GM21528 (cell line): ENCODE measurements around the gene GPR137B.
"Not testable (repeated sequence)": the region's sequence is repeated elsewhere in the genome, so short reads cannot be mapped to it uniquely, and the experiment has no call there.

Experiments used
- ATAC-seq: cut with Tn5 transposase; IDR thresholded peaks from one replicate; pipeline ENCODE4 v1.9.1; 2021; ENCODE audit warnings: mild to moderate bottlenecking, moderate library complexity; ENCODE audit not compliant: unreplicated experiment, low FRiP score

GPR137B gene, protein sequence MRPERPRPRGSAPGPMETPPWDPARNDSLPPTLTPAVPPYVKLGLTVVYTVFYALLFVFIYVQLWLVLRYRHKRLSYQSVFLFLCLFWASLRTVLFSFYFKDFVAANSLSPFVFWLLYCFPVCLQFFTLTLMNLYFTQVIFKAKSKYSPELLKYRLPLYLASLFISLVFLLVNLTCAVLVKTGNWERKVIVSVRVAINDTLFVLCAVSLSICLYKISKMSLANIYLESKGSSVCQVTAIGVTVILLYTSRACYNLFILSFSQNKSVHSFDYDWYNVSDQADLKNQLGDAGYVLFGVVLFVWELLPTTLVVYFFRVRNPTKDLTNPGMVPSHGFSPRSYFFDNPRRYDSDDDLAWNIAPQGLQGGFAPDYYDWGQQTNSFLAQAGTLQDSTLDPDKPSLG

DNA sequence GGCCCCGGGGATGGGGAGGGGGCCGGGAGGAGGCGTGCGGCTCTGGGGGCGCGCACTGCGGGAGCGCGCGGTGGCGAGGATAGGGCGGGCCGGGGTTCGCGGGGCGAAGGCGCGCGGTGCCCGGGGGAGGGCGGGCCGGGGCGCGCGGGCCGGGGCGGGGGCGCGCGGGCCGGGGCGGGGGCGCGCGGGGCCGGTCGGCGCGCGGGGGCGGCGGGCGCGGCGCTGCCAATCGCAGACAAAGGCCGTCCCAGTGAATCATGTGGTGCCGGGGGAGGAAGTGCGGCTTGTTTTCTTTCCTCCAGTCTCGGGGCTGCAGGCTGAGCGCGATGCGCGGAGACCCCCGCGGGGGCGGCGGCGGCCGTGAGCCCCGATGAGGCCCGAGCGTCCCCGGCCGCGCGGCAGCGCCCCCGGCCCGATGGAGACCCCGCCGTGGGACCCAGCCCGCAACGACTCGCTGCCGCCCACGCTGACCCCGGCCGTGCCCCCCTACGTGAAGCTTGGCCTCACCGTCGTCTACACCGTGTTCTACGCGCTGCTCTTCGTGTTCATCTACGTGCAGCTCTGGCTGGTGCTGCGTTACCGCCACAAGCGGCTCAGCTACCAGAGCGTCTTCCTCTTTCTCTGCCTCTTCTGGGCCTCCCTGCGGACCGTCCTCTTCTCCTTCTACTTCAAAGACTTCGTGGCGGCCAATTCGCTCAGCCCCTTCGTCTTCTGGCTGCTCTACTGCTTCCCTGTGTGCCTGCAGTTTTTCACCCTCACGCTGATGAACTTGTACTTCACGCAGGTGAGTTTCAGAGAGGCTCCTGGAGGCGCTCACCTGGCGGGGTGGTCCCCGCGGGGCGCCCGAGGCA, at the start of gene GPR137B:
GPR137B (plus strand) TSS at position 287 of the 851 bp plus-strand sequence; CDS start at position 371, 84 bp downstream.
- ATAC-seq, result peak; percentile 47

DNA sequence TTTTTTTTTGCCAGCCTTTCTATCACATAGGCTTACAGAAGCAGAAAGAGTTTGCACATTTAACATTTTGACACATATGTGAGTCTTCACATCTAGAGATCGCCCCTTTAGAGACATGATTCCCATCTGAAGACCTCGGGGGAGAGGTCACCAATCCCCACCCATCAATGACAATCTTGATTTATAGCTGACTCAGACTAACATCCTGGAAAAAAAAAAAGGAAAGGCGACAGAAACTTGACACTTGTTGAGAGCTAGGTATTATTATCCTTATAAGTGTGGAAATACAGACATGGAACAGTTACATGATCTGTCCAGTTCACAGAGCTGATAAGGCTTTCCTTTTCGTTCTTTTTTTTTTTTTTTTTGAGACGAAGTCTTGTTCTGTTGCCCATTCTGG, 49.4 kb upstream of the GPR137B start:
- ATAC-seq, result no peak

- ATAC-seq, result no peak
Observed at GRCh38 chr1:236095705-236096520, 46.4 kb upstream of the GPR137B start.

DNA sequence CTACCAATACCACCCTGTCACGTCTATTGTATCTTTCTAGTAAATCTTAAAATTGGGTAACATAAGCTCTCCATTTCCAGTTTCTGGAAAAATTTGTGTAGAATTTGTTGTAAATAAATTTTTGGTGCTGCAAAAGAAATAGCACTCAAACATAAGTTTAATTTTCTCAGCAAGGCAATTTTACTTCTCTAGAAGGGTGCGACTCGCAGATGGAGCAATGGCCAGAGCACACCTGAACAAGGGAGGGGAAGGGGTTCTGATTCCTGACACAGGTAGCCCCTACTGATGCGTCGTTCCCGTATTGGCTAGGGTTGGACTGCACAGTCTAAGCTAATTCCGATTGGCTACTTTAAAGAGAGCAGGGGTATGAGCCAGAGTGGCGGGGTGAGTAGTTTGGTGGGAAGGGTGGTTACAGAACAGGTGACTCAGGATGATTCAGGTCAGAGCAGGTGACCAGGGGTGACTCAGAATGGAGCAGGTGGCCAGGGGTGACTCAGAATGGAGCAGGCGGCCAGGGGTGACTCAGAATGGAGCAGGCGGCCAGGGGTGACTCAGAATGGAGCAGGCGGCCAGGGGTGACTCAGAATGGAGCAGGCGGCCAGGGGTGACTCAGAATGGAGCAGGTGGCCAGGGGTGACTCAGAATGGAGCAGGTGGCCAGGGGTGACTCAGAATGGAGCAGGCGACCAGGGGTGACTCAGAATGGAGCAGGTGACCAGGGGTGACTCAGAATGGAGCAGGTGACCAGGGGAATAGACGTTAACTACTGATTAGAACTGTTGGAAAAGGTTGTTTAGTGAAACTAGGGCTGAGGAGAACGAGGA, 45.5 kb upstream of the GPR137B start:
- ATAC-seq, result not testable (repeated sequence)

DNA sequence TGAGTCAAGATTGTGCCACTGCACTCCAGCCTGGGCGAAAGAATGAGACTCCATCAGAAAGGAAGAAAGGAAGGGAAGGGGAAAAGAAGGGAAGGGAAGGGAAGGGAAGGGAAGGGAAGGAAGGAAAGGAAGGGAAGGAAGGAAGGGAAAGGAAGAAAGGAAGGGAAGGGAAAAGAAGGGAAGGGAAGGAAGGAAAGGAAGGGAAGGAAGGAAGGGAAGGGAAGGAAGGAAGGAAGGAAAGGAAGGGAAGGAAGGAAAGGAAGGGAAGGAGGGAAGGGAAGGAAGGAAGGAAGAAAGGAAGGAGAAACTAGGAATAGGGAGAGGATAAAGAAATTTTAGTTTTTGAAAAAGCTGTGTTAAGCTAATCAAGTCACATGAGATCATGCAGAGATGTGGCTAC, 44.1 kb upstream of the GPR137B start:
- ATAC-seq, result no peak

DNA sequence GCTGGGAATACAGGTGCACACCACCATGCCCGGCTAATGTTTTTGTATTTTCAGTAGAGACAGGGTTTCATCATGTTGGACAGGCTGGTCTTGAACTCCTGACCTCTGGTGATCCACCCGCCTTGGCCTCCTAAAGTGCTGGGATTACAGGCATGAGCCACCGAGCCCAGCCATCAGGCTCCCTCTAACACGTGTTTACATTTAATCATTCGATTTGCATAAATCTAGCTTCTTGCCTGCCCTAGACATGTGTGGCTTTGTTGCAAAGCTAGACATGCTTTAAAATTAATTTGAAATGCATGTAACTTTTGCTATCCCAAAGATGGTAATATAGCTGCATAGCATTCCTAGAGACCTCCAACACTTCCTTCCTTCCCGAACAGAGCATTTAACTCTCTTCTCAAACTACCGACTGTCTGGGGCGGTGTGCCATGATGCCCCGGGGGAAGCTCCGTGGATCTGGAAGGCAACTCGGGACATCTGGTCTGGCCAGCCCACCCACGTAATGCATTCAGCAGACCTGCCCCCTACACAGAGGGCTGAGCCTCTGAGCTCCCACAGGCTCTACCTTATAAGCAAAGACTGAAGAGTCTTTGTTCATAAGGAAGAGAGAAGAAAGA, 42.9 kb upstream of the GPR137B start:
- ATAC-seq, result no peak

DNA sequence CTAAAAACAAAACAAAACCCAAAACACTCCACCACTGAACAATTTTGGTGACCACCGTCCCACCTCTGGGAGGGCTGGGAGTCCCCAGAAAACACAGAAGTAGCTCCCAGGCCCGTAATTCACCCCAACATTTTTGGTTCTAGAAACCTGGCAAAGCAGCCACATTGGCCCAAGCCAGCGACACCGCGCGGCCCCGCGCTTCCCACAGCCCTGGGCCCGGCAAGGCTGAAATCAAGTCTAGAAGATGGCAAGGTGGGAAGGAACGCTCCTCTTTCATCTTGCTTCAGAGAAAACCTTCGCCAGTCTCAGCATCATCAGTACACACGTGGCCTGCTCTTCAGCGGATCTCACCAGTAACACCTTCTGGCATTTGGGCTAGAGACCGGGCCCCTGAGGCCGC, 41.5 kb upstream of the GPR137B start:
- ATAC-seq, result no peak

- no peak for ATAC-seq
Observed at GRCh38 chr1:236101233-236102200, 40.8 kb upstream of the GPR137B start.

DNA sequence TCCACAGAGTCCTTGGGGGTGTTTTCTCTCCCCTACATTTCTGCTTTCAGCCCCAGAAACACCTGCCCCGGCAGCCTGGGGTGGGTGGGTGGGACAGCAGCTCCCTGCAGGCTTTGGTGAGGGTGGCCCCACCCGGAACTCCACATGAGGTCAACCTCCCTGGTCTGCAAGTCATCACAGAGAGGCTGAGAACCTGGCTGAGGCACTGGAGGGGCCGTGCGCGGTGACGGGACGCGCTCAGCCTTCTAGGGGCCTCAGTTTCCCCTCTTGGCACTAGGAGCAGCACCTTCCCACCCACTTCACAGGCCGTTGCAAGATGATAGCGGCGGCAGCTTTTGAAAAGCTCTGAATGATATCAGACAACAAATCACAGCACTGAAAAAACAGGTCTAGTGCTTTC, 39.7 kb upstream of the GPR137B start:
- ATAC-seq, result no peak

GRCh38 chr1:236103059-236103458, 39.3 kb upstream of the GPR137B start:
- ATAC-seq, result no peak

- no peak for ATAC-seq
Observed at GRCh38 chr1:236103646-236104218, 38.6 kb upstream of the GPR137B start.

DNA sequence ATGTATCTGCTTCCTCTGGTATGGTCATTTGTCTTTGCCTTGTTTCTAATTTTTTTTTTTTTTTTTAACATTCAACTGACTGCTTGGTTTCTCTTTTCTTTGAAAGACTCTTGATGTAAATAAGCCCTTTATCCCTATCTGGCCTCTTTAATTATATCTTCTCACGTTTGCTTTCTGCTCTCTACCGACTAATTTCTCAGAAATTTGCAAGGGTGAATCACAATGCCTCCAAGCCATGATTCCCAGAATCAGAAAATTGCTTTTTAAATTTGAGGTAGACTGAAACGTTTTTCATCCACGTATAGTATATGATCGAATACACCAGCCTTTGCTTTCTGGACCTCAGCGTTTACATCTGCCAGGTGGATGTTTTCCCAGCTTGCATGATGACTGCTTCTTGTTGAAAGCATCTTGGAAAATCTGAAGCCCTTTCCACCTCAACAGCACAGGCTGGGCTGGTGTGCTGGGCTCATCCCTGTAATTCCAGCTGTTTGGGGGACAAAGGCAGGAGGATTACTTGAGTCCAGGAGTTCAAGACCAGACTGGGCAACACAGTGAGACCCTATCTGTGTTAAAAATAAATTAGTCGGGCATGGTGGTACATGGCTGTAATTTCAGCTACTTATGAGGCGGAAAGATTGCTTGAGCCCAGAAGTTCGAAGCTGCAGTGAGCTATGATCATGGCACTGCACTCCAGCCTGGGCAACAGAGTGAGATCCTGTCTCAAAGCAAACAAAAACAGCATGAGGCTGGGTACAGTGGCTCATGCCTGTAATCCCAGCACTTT, 35.0 kb upstream of the GPR137B start:
- no peak for ATAC-seq

DNA sequence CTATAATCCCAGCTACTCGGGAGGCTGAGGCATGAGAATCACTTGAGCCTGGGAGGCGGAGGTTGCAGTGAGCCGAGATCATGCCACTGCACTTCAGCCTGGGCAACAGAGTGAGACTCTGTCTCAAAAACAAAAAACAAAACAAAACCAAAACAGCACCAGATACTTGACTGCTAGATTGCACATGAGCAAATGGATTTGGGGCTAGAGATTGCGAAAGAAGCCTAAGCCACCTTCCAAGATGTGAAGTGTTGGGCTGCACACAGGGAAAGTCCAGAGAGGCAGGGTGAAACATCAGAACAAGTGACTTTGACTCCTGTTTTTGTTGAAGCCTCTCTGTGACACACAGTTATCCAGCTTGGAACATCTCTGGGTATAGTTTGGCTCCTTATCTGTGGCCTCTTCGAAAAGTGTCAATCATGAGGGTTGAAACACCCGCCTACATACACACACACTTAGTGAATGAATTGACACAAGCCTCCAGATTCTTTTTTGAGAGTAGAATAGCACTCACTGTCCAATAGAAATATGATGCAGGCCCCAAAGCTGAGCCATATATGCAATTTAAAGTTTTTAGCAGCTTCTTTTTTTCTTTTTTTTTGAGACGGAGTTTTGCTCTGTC, 34.2 kb upstream of the GPR137B start:
- no peak for ATAC-seq

- no peak for ATAC-seq
Observed at GRCh38 chr1:236110137-236110536, 32.2 kb upstream of the GPR137B start.

- ATAC-seq, result no peak
Observed at GRCh38 chr1:236111527-236112331, 30.6 kb upstream of the GPR137B start.

DNA sequence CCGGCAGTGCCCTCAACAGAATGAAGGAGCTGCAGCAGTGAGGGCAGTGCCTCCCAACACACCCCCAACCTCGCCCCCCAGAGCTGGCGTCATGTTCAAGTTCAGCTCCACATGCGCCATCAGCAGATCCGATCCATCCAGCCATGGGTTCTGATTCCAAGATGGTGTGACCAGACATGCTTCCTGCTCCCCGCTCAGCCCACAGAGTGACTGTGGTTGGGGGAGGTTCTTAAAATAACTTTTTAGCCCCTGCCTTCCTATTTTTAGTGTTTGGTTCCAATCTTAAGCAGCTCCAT, 30.1 kb upstream of the GPR137B start:
- ATAC-seq, result no peak
